Measurements from ENCODE around the gene GART.
A peak's percentile ranks its signal among the peaks of the same experiment; 100 is the strongest.
"Not testable (repeated sequence)": the region's sequence is repeated elsewhere in the genome, so short reads cannot be mapped to it uniquely, and the experiment has no call there.

GART gene

GRCh38 chr21:33487996-33488395 is 53.9 kb downstream of the GART start:
- Histone ChIP-seq H3K4me1 (no peaks in the 10 kb centered on the region), H3K4me3 (no peak overlapping the region)
- in situ Hi-C loops (cut with MboI; ENCODE audit: low sequenced_read_pairs): loop anchor here (25.0 kb wide), 1 partner anchor 99 kb away; the partner anchor contains the start of gene DONSON

GRCh38 chr21:33481314-33481943 is 60.5 kb downstream of the GART start:
- 0 out of 2 replicates have a peak, but pooled peaks cover 3% of the 10 kb centered on the region for H3K36me3 ChIP-seq (replicated peaks)
- no peak overlapping the region for H3K4me3 ChIP-seq
- no peaks in the 10 kb centered on the region for H3K27me3 ChIP-seq (ENCODE audit: low read depth)
- H3K9me3 ChIP-seq: no peaks in the 10 kb centered on the region; the same call in 1 of the 2 replicates
- in situ Hi-C loops (cut with MboI; ENCODE audit: low sequenced_read_pairs): loop anchor here (25.0 kb wide), 1 partner anchor 106 kb away; the partner anchor contains the start of gene DONSON
- no peak for DNase-seq (ENCODE audit: low spot score in 2 of 2)
- H3K4me1 ChIP-seq: no peaks in the 10 kb centered on the region

More at GRCh38 chr21:33487996-33488395, 53.9 kb downstream of the GART start:
- DNase-seq (ENCODE audit: low spot score in 2 of 2): no peak
- Histone ChIP-seq H3K27me3 (ENCODE audit: low read depth) (no peaks in the 10 kb centered on the region), H3K9me3 (no peaks in the 10 kb centered on the region), H3K36me3 (replicated peaks) (no peaks in the 10 kb centered on the region)

GRCh38 chr21:33480481-33481103 is 61.3 kb downstream of the GART start:
- DNase-seq (ENCODE audit: low spot score in 2 of 2): no peak
- no peaks in the 10 kb centered on the region for H3K4me1 ChIP-seq
- H3K9me3 ChIP-seq: no peaks in the 10 kb centered on the region; the same call in 1 of the 2 replicates
- H3K36me3 ChIP-seq (replicated peaks): 0 out of 2 replicates have a peak, but pooled peaks cover 3% of the 10 kb centered on the region
- in situ Hi-C loops (cut with MboI; ENCODE audit: low sequenced_read_pairs): loop anchor here (25.0 kb wide), 1 partner anchor 107 kb away; the partner anchor contains the start of gene DONSON
- H3K27me3 ChIP-seq (ENCODE audit: low read depth): no peaks in the 10 kb centered on the region
- H3K4me3 ChIP-seq: peak overlapping the region; percentile 86

GRCh38 chr21:33479679-33480480 is 62.0 kb downstream of the GART start, which contains the start of gene TMEM50B:
Gene TMEM50B, minus strand, starts transcription at chr21:33479974. Its CDS starts 11,089 bp downstream, at chr21:33468885.
- Histone ChIP-seq H3K36me3 (replicated peaks) (0 out of 2 replicates have a peak, but pooled peaks cover 3% of the 10 kb centered on the region), H3K4me3 (peak within 1 kb of the TSS; percentile 86), H3K9me3 (no peaks in the 10 kb centered on the region; the same call in 1 of the 2 replicates), H3K4me1 (no peaks in the 10 kb centered on the region), H3K27me3 (ENCODE audit: low read depth) (no peaks in the 10 kb centered on the region)
- in situ Hi-C loops (cut with MboI; ENCODE audit: low sequenced_read_pairs): loop anchor here (25.0 kb wide), 1 partner anchor 107 kb away; the partner anchor contains the start of gene DONSON
- peak; percentile 88 to 97 for DNase-seq (ENCODE audit: low spot score in 2 of 2)

- in situ Hi-C loops (cut with MboI; ENCODE audit: low sequenced_read_pairs): loop anchor here (25.0 kb wide), 1 partner anchor 108 kb away; the partner anchor contains the start of gene DONSON
- DNase-seq (ENCODE audit: low spot score in 2 of 2): peak; percentile 15 to 57
- Histone ChIP-seq H3K36me3 (replicated peaks) (0 out of 2 replicates have a peak, but pooled peaks cover 3% of the 10 kb centered on the region), H3K4me1 (no peaks in the 10 kb centered on the region), H3K27me3 (ENCODE audit: low read depth) (no peaks in the 10 kb centered on the region), H3K4me3 (peak overlapping the region; percentile 86), H3K9me3 (no peaks in the 10 kb centered on the region; the same call in 1 of the 2 replicates)
Observed at GRCh38 chr21:33478935-33479678, 62.8 kb downstream of the GART start.

GRCh38 chr21:33478182-33478581 is 63.7 kb downstream of the GART start:
- no peak for DNase-seq (ENCODE audit: low spot score in 2 of 2)
- in situ Hi-C loops (cut with MboI; ENCODE audit: low sequenced_read_pairs): loop anchor here (25.0 kb wide), 1 partner anchor 109 kb away; the partner anchor contains the start of gene DONSON
- Histone ChIP-seq H3K4me1 (no peaks in the 10 kb centered on the region), H3K4me3 (peak overlapping the region; percentile 86), H3K9me3 (no peaks in the 10 kb centered on the region; the same call in 1 of the 2 replicates), H3K36me3 (replicated peaks) (0 out of 2 replicates have a peak, but pooled peaks cover 3% of the 10 kb centered on the region), H3K27me3 (ENCODE audit: low read depth) (no peaks in the 10 kb centered on the region)

- in situ Hi-C loops (cut with MboI; ENCODE audit: low sequenced_read_pairs): loop anchor here (25.0 kb wide), 1 partner anchor 110 kb away; the partner anchor contains the start of gene DONSON
- 0 out of 2 replicates have a peak, but pooled peaks cover 3% of the 10 kb centered on the region for H3K36me3 ChIP-seq (replicated peaks)
- no peaks in the 10 kb centered on the region for H3K4me1 ChIP-seq
- no peak overlapping the region for H3K4me3 ChIP-seq
- no peaks in the 10 kb centered on the region; the same call in 1 of the 2 replicates for H3K9me3 ChIP-seq
- no peak for DNase-seq (ENCODE audit: low spot score in 2 of 2)
- no peaks in the 10 kb centered on the region for H3K27me3 ChIP-seq (ENCODE audit: low read depth)
Observed at GRCh38 chr21:33477066-33477465, 64.9 kb downstream of the GART start.

- in situ Hi-C loops (cut with MboI; ENCODE audit: low sequenced_read_pairs): no loop called here
- Histone ChIP-seq H3K4me3 (no peak overlapping the region), H3K36me3 (replicated peaks) (no peaks in the 10 kb centered on the region), H3K27me3 (ENCODE audit: low read depth) (no peaks in the 10 kb centered on the region), H3K9me3 (no peaks in the 10 kb centered on the region), H3K4me1 (no peaks in the 10 kb centered on the region)
- DNase-seq (ENCODE audit: low spot score in 2 of 2): no peak
Observed at GRCh38 chr21:33473344-33473743, 68.6 kb downstream of the GART start.

GRCh38 chr21:33470701-33471100 is 71.2 kb downstream of the GART start:
- Histone ChIP-seq H3K4me3 (no peak overlapping the region), H3K36me3 (replicated peaks) (no peaks in the 10 kb centered on the region), H3K4me1 (peaks cover 7% of the 10 kb centered on the region), H3K9me3 (no peaks in the 10 kb centered on the region), H3K27me3 (ENCODE audit: low read depth) (no peaks in the 10 kb centered on the region)
- in situ Hi-C loops (cut with MboI; ENCODE audit: low sequenced_read_pairs): no loop called here
- no peak for DNase-seq (ENCODE audit: low spot score in 2 of 2)

- H3K36me3 ChIP-seq (replicated peaks); H3K4me1 ChIP-seq; H3K4me3 ChIP-seq; H3K27me3 ChIP-seq (ENCODE audit: low read depth); in situ Hi-C loops (cut with MboI; ENCODE audit: low sequenced_read_pairs); H3K9me3 ChIP-seq; DNase-seq (ENCODE audit: low spot score in 2 of 2): not testable (repeated sequence)
Observed at GRCh38 chr21:33469183-33469582, 72.7 kb downstream of the GART start.

- peaks cover 4% of the 10 kb centered on the region; the same call in 1 of the 2 replicates for H3K36me3 ChIP-seq (replicated peaks)
- no peak for DNase-seq (ENCODE audit: low spot score in 2 of 2)
- H3K27me3 ChIP-seq (ENCODE audit: low read depth): no peaks in the 10 kb centered on the region
- H3K4me3 ChIP-seq: no peak overlapping the region
- no peaks in the 10 kb centered on the region for H3K9me3 ChIP-seq
- H3K4me1 ChIP-seq: peaks cover 2% of the 10 kb centered on the region
- in situ Hi-C loops (cut with MboI; ENCODE audit: low sequenced_read_pairs): no loop called here
Observed at GRCh38 chr21:33461538-33462250, 80.2 kb downstream of the GART start.

- DNase-seq (ENCODE audit: low spot score in 2 of 2): no peak
- Histone ChIP-seq H3K4me1 (peaks cover 4% of the 10 kb centered on the region; the same call in 1 of the 2 replicates), H3K27me3 (ENCODE audit: low read depth) (no peaks in the 10 kb centered on the region), H3K9me3 (no peaks in the 10 kb centered on the region), H3K36me3 (replicated peaks) (peaks cover 17% of the 10 kb centered on the region), H3K4me3 (no peak overlapping the region)
- in situ Hi-C loops (cut with MboI; ENCODE audit: low sequenced_read_pairs): no loop called here
Observed at GRCh38 chr21:33458861-33459260, 83.1 kb downstream of the GART start.
